NT2/D1 (cell line): ENCODE data around the gene ZNF316.

Experiments used
- SUZ12 ChIP-seq: IDR thresholded peaks from 2 replicates; pipeline ENCODE4 v1.6.1; 2011; ENCODE audit not compliant: insufficient read length, insufficient read depth; ENCODE audit errors: extremely low read depth
- YY1 ChIP-seq: IDR thresholded peaks from 2 replicates; pipeline ENCODE4 v1.6.1; 2011; ENCODE audit not compliant: insufficient read length, insufficient read depth
- ZNF274 ChIP-seq: IDR thresholded peaks from 2 replicates; pipeline ENCODE4 v1.6.1; 2011; ENCODE audit warnings: mild to moderate bottlenecking, low read depth, low read length

GRCh38 chr7:6636741-6637543 lies at the start of gene ZNF316:
- TF ChIP-seq YY1 (no peak), ZNF274 (no peak), SUZ12 (no peak)
